PC-3 (cell line): ENCODE data around the gene CEP97.

Experiments
- CTCF ChIP-seq: fragments of 300-600 bp; sonication (generic); conservative IDR thresholded peaks from 2 replicates; pipeline ENCODE4 v1.5.1; 2017; ENCODE audit warnings: antibody characterized with exemption, low read depth, mild to moderate bottlenecking, low read length
- EZH2 ChIP-seq: fragments of 300-600 bp; sonication (generic); IDR thresholded peaks from one replicate; pipeline ENCODE4 v1.6.1; 2017; ENCODE audit warnings: antibody characterized with exemption, mild to moderate bottlenecking, low read length; ENCODE audit not compliant: unreplicated experiment
- EZH2phosphoT487 ChIP-seq: fragments of 300-600 bp; sonication (generic); IDR thresholded peaks from 2 replicates; pipeline ENCODE4 v1.6.1; 2018; ENCODE audit warnings: mild to moderate bottlenecking, antibody characterized with exemption, low read length, borderline replicate concordance

GRCh38 chr3:101685870-101686307 is 38.5 kb upstream of the CEP97 start:
- no peak for TF ChIP-seq CTCF
- no peak for TF ChIP-seq EZH2
- TF ChIP-seq EZH2phosphoT487, result no peak
